IMR-90 (cell line): Measurements from ENCODE around the gene TRNAU1AP. TPM values are rescaled to one million over a fixed set of nuclear protein-coding genes. Genes with fewer than 3 reads are reported as not detected.

ENCODE experiments used
- ATAC-seq: fragments of 200-7000 bp; cut with Tn5 transposase; 2 replicates; pipeline ENCODE4 v1.9.1; 2020; ENCODE audit warnings: low read depth, mild to moderate bottlenecking, moderate library complexity
- BruUV-seq: library from RNA; stranded (reverse); fragments of 400-500 nt; replicated peaks from 2 replicates; lab custom pipeline; 2021; lab: Mats Ljungman, UMichigan
- CTCF ChIA-PET: fragments of 300-600 bp; formaldehyde crosslinking; extraction: SDS; loops from one replicate; lab custom pipeline; 2021; ENCODE audit warnings: antibody characterized with exemption; lab: Yijun Ruan, JAX
- POLR2A ChIA-PET: fragments of 300-600 bp; sonication (Branson Sonifier 250); formaldehyde crosslinking; loops from one replicate; lab custom pipeline; 2022; ENCODE audit warnings: antibody characterized with exemption; ENCODE audit not compliant: unreplicated experiment; lab: Charles Lee
- DNase-seq: peaks from one replicate; pipeline ENCODE4 v3.0.0; 2013
- H2AFZ ChIP-seq: replicated peaks from 2 replicates; pipeline ENCODE3; 2013; ENCODE audit warnings: low read length, mild to moderate bottlenecking; ENCODE audit not compliant: poor library complexity
- H2AK5ac ChIP-seq: 2 replicates; pipeline ENCODE4 v1.6.1; 2013; ENCODE audit warnings: low read depth, low read length, inconsistent platforms
- H2AK9ac ChIP-seq: replicated peaks from 2 replicates; pipeline ENCODE3; 2013; ENCODE audit warnings: mild to moderate bottlenecking, low read depth, low read length, moderate library complexity; ENCODE audit not compliant: poor library complexity
- H2BK120ac ChIP-seq: 2 replicates; pipeline ENCODE4 v1.6.1; 2013; ENCODE audit warnings: low read depth, low read length, inconsistent platforms
- H2BK15ac ChIP-seq: 3 replicates; pipeline ENCODE4 v1.6.1; 2013; ENCODE audit warnings: low read depth, low read length, inconsistent platforms
- H2BK20ac ChIP-seq: 2 replicates; pipeline ENCODE4 v1.6.1; 2013; ENCODE audit warnings: low read depth, mild to moderate bottlenecking, inconsistent platforms, low read length, moderate library complexity
- H2BK5ac ChIP-seq: 2 replicates; pipeline ENCODE4 v1.6.1; 2013; ENCODE audit warnings: mild to moderate bottlenecking, low read depth, low read length, inconsistent platforms; ENCODE audit not compliant: poor library complexity, severe bottlenecking
- H3K14ac ChIP-seq: replicated peaks from 2 replicates; pipeline ENCODE4 v1.6.1; 2013; ENCODE audit warnings: low read depth, low read length, inconsistent platforms
- H3K18ac ChIP-seq: 2 replicates; pipeline ENCODE4 v1.6.1; 2013; ENCODE audit warnings: low read depth, low read length, control low read depth
- H3K23ac ChIP-seq: 2 replicates; pipeline ENCODE4 v1.6.1; 2013; ENCODE audit warnings: low read depth, low read length, inconsistent platforms
- H3K27ac ChIP-seq: 2 replicates; pipeline ENCODE4 v1.5.1; 2013; ENCODE audit warnings: mild to moderate bottlenecking, control low read depth, low read length; ENCODE audit not compliant: insufficient read depth
- H3K27me3 ChIP-seq: 2 replicates; pipeline ENCODE4 v1.6.1; 2013; ENCODE audit warnings: low read length; ENCODE audit not compliant: control insufficient read depth, insufficient read depth
- H3K36me3 ChIP-seq: 2 replicates; pipeline ENCODE4 v1.6.1; 2013; ENCODE audit warnings: low read length, mixed read lengths; ENCODE audit not compliant: control insufficient read depth, insufficient read depth
- H3K4ac ChIP-seq: 2 replicates; pipeline ENCODE4 v1.6.1; 2013; ENCODE audit warnings: low read depth, low read length, inconsistent platforms
- H3K4me1 ChIP-seq: 2 replicates; pipeline ENCODE4 v1.6.1; 2013; ENCODE audit warnings: low read length, mixed read lengths; ENCODE audit not compliant: control insufficient read depth, insufficient read depth
- H3K4me2 ChIP-seq: 2 replicates; pipeline ENCODE4 v1.6.1; 2013; ENCODE audit warnings: low read depth, mild to moderate bottlenecking, control low read depth, low read length, moderate library complexity
- H3K4me3 ChIP-seq: 2 replicates; pipeline ENCODE4 v1.5.1; 2013; ENCODE audit warnings: low read depth, mild to moderate bottlenecking, control low read depth, low read length, moderate library complexity; ENCODE audit not compliant: insufficient read depth
- H3K56ac ChIP-seq: 2 replicates; pipeline ENCODE4 v1.6.1; 2013; ENCODE audit warnings: low read length, inconsistent platforms; ENCODE audit not compliant: insufficient read depth; ENCODE audit errors: extremely low read depth
- H3K79me1 ChIP-seq, 2 experiments: 2 replicates each; pipeline ENCODE4 v1.6.1; 2013; ENCODE audit warnings: low read length in 2 of 2, inconsistent platforms in 1 of 2, low read depth in 1 of 2
- H3K9ac ChIP-seq: 2 replicates; pipeline ENCODE4 v1.6.1; 2013; ENCODE audit warnings: low read depth, low read length, control low read depth
- H3K9me1 ChIP-seq: 2 replicates; pipeline ENCODE4 v1.6.1; 2013; ENCODE audit warnings: low read length, inconsistent platforms; ENCODE audit not compliant: insufficient read depth
- H3K9me3 ChIP-seq: 2 replicates; pipeline ENCODE4 v1.6.1; 2013; ENCODE audit warnings: low read length; ENCODE audit not compliant: control insufficient read depth, insufficient read depth
- H4K20me1 ChIP-seq: 2 replicates; pipeline ENCODE4 v1.6.1; 2013; ENCODE audit warnings: low read length, inconsistent platforms; ENCODE audit not compliant: insufficient read depth
- H4K5ac ChIP-seq: 2 replicates; pipeline ENCODE4 v1.6.1; 2013; ENCODE audit warnings: mild to moderate bottlenecking, low read depth, low read length, control low read depth
- H4K8ac ChIP-seq, 2 experiments: 2 replicates each; pipeline ENCODE4 v1.6.1; 2013; ENCODE audit warnings: low read depth in 2 of 2, low read length in 2 of 2, control low read depth in 1 of 2, inconsistent platforms in 1 of 2
- H4K91ac ChIP-seq: 2 replicates; pipeline ENCODE4 v1.6.1; 2013; ENCODE audit warnings: low read depth, low read length, inconsistent platforms; ENCODE audit not compliant: insufficient read depth
- BHLHE40 ChIP-seq: fragments of 150-350 bp; IDR thresholded peaks from 2 replicates; pipeline ENCODE4 v1.6.1; 2016; ENCODE audit warnings: mild to moderate bottlenecking, low read depth, low read length
- CEBPB ChIP-seq: IDR thresholded peaks from 2 replicates; pipeline ENCODE4 v1.6.1; 2012; ENCODE audit warnings: low read depth, low read length, improper control_type of control experiment
- CHD1 ChIP-seq: IDR thresholded peaks from 2 replicates; pipeline ENCODE4 v1.6.1; 2012; ENCODE audit warnings: low read depth, low read length, improper control_type of control experiment
- MXI1 ChIP-seq: IDR thresholded peaks from 2 replicates; pipeline ENCODE4 v1.6.1; 2012; ENCODE audit warnings: low read depth, mild to moderate bottlenecking, low read length, moderate library complexity, borderline replicate concordance
- WGBS, 2 experiments: methylation state at CpG; one replicate each; pipeline versions ENCODE4 v1.1.5 to v1.1.7; 2013; ENCODE audit warnings: missing lambda C conversion rate in 2 of 2; ENCODE audit not compliant: insufficient read length in 1 of 2; ENCODE audit errors: extremely low coverage in 2 of 2; 5-methylcytosine and 5-hydroxymethylcytosine counted together
- dilution Hi-C: fragments of 300-500 bp; cut with HindIII; formaldehyde crosslinking; loops from one replicate; pipeline ENCODE4 v1.14.3; 2018; ENCODE audit warnings: low sequenced_read_pairs; ENCODE audit not compliant: unreplicated experiment
- in situ Hi-C: fragments of 300-500 bp; cut with MboI; formaldehyde crosslinking; loops from 3 replicates; pipeline ENCODE4 v1.14.3; 2019; ENCODE audit warnings: low sequenced_read_pairs, inconsistent platforms, mixed read lengths
- intact Hi-C: fragments of 100-400 bp; cut with micrococcal nuclease; formaldehyde crosslinking; loops from 2 replicates; pipeline ENCODE4 v1.10.0; 2022
- polyA plus RNA-seq, 3 experiments: library from polyadenylated mRNA; depleted of rRNA; stranded (reverse); fragments of >200 nt; gene quantifications; 2 replicates each; pipeline ENCODE4 v1.2.3, GENCODE V29; 2012; ENCODE audit warnings: low replicate concordance in 1 of 3
- total RNA-seq: library from RNA; depleted of rRNA; stranded (reverse); fragments of >200 nt; gene quantifications from 2 replicates; pipeline ENCODE4 v1.2.3, GENCODE V29; 2012

Gene TRNAU1AP
- total and polyA plus RNA-seq, 2 of the 4 experiments (the other 2 are of a cell fraction), result 23.3 to 23.8 TPM

GRCh38 chr1:28518745-28519341 lies 34.0 kb upstream of the TRNAU1AP start:
- Histone ChIP-seq H3K79me1 (peaks cover 23 to 49% of the 10 kb centered on the region in 2 experiments), H3K4me2 (peak overlapping the region; percentile 95), H2BK20ac (no peak overlapping the region), H3K23ac (peak overlapping the region; percentile 83), H2AK5ac (peak overlapping the region; percentile 85), H2BK5ac (peak overlapping the region; percentile 5), H2BK120ac (no peak overlapping the region), H4K20me1 (peaks cover 52% of the 10 kb centered on the region), H3K14ac (peak overlapping the region; percentile 39), H3K4ac (peak overlapping the region; percentile 22), H3K9ac (peak overlapping the region; percentile 70), H3K9me1 (no peaks in the 10 kb centered on the region; the same call in 1 of the 2 replicates), H4K91ac (peak overlapping the region; percentile 1; the same call in 1 of the 2 replicates), H3K56ac (peak overlapping the region; percentile 25; the same call in 1 of the 2 replicates), H4K5ac (no peak overlapping the region), H3K36me3 (peaks cover 3% of the 10 kb centered on the region; the same call in 1 of the 2 replicates), H3K27me3 (no peaks in the 10 kb centered on the region), H3K4me1 (peaks cover 9% of the 10 kb centered on the region), H2AFZ (peak overlapping the region; percentile 93), H4K8ac (peak overlapping the region; percentile 1 to 66; a peak in 2 of 4 replicates), H3K9me3 (no peaks in the 10 kb centered on the region), H2BK15ac (no peak overlapping the region), H3K4me3 (peak overlapping the region; percentile 78), H3K27ac (peak overlapping the region; percentile 55; the same call in 1 of the 2 replicates), H2AK9ac (peak overlapping the region; percentile 89), H3K18ac (no peak overlapping the region)
- ChIA-PET CTCF (interaction anchor here (1.2 kb wide), 1 partner anchor 83 kb away, joined by 7 read pairs; no protein-coding TSS in a partner anchor), POLR2A (interaction anchor here (0.7 to 0.9 kb wide), 2 partner anchors 9 to 63 kb away, joined by 4 to 6 read pairs; no protein-coding TSS in a partner anchor)
- BruUV-seq, result no TSS peak
- in situ Hi-C loops (loop anchor here (5.0 kb wide), 1 partner anchor 83 kb away; no protein-coding TSS in a partner anchor), dilution Hi-C loops (no loop called here), intact Hi-C loops (loop anchor here (1.0 to 5.0 kb wide), 3 partner anchors 63 to 358 kb away; no protein-coding TSS in a partner anchor)
- DNase-seq (no peak), ATAC-seq (no peak)
- TF ChIP-seq MXI1 (no peak), CHD1 (no peak), BHLHE40 (no peak), CEBPB (no peak)
- 13% methylated on average over 9 of the region's 21 CpGs; no CpG with 5 or more reads in 1 of the 2 experiments for WGBS, 2 experiments
